Fibroblast of skin of scalp (primary cell): ENCODE data around the gene SSBP2.
A peak's percentile ranks its signal among the peaks of the same experiment; 100 is the strongest.
"Not testable (repeated sequence)": the region's sequence is repeated elsewhere in the genome, so short reads cannot be mapped to it uniquely, and the experiment has no call there.

Source experiments
- DNase-seq: peaks from one replicate; pipeline ENCODE4 v3.0.0-alpha.2; 2013

SSBP2 gene

GRCh38 chr5:81650987-81651386 is 99.9 kb downstream of the SSBP2 start:
- DNase-seq = no peak

GRCh38 chr5:81646469-81646995 is 104.4 kb downstream of the SSBP2 start:
- no peak for DNase-seq

- no peak for DNase-seq
Measured at GRCh38 chr5:81642210-81642609, 108.7 kb downstream of the SSBP2 start.

- peak; percentile 63 for DNase-seq
Measured at GRCh38 chr5:81639556-81639955, 111.3 kb downstream of the SSBP2 start.

- peak; percentile 43 for DNase-seq
Measured at GRCh38 chr5:81638471-81638870, 112.4 kb downstream of the SSBP2 start.

- no peak for DNase-seq
Measured at GRCh38 chr5:81633891-81634290, 117.0 kb downstream of the SSBP2 start.

GRCh38 chr5:81633471-81633870 is 117.4 kb downstream of the SSBP2 start:
- no peak for DNase-seq

- DNase-seq = no peak
Measured at GRCh38 chr5:81632679-81633078, 118.2 kb downstream of the SSBP2 start.

- DNase-seq = no peak
Measured at GRCh38 chr5:81631621-81632020, 119.3 kb downstream of the SSBP2 start.

- no peak for DNase-seq
Measured at GRCh38 chr5:81631124-81631523, 119.8 kb downstream of the SSBP2 start.

- no peak for DNase-seq
Measured at GRCh38 chr5:81630684-81631083, 120.2 kb downstream of the SSBP2 start.

GRCh38 chr5:81629986-81630385 is 120.9 kb downstream of the SSBP2 start:
- no peak for DNase-seq

GRCh38 chr5:81628061-81628460 is 122.8 kb downstream of the SSBP2 start:
- DNase-seq = not testable (repeated sequence)

GRCh38 chr5:81626524-81626923 is 124.4 kb downstream of the SSBP2 start:
- peak; percentile 75 for DNase-seq

GRCh38 chr5:81609810-81610375 is 141.0 kb downstream of the SSBP2 start:
- DNase-seq = no peak

GRCh38 chr5:81608976-81609375 is 141.9 kb downstream of the SSBP2 start:
- DNase-seq = no peak

GRCh38 chr5:81607693-81608092 is 143.2 kb downstream of the SSBP2 start:
- no peak for DNase-seq

GRCh38 chr5:81606150-81606549 is 144.7 kb downstream of the SSBP2 start:
- DNase-seq = no peak

GRCh38 chr5:81605299-81605698 is 145.6 kb downstream of the SSBP2 start:
- no peak for DNase-seq

- DNase-seq = no peak
Measured at GRCh38 chr5:81604193-81604592, 146.7 kb downstream of the SSBP2 start.

GRCh38 chr5:81601919-81602318 is 149.0 kb downstream of the SSBP2 start:
- DNase-seq = no peak

- not testable (repeated sequence) for DNase-seq
Measured at GRCh38 chr5:81592085-81592484, 158.8 kb downstream of the SSBP2 start.

GRCh38 chr5:81590498-81591384 is 160.2 kb downstream of the SSBP2 start:
- no peak for DNase-seq
